ENCODE results near the gene CRNKL1. TPM values are rescaled to one million over a fixed set of nuclear protein-coding genes. Genes with fewer than 3 reads are reported as not detected.

CRNKL1 gene
- polyA plus RNA-seq, 1 donor = 22.7 TPM

Other genes with a start within 250 kb of the CRNKL1 start
- 63.4 TPM for gene NAA20, start 35.1 kb downstream of the CRNKL1 start, polyA plus RNA-seq (ENCODE audit: insufficient read length)
- gene CFAP61, start 66 bp upstream of the CRNKL1 start, polyA plus RNA-seq (ENCODE audit: insufficient read length) = 6.1 TPM